Subcutaneous abdominal adipose tissue (tissue), 5 donors: ENCODE measurements around the gene KRTAP4-7.
"Not testable (repeated sequence)": the region's sequence is repeated elsewhere in the genome, so short reads cannot be mapped to it uniquely, and the experiment has no call there.

ENCODE experiments used
- H3K27ac ChIP-seq: one replicate; pipeline ENCODE4 v1.7.0; 2013; ENCODE audit warnings: low read depth, mild to moderate bottlenecking, inconsistent platforms, low read length, moderate library complexity
- H3K27me3 ChIP-seq, 5 donors: one replicate each; pipeline ENCODE4 v1.7.0; 2013; ENCODE audit warnings: low read length in 5 of 5, inconsistent platforms in 1 of 5; ENCODE audit not compliant: control insufficient read depth in 5 of 5, insufficient read depth in 4 of 5
- H3K36me3 ChIP-seq, 5 donors: one replicate each; pipeline ENCODE4 v1.7.0; 2013; ENCODE audit warnings: low read length in 5 of 5; ENCODE audit not compliant: control insufficient read depth in 5 of 5, insufficient read depth in 5 of 5
- H3K4me1 ChIP-seq, 5 donors: one replicate each; pipeline ENCODE4 v1.7.0; 2013; ENCODE audit warnings: low read length in 5 of 5, mild to moderate bottlenecking in 3 of 5, moderate library complexity in 1 of 5; ENCODE audit not compliant: control insufficient read depth in 5 of 5, insufficient read depth in 5 of 5
- H3K4me3 ChIP-seq, 5 donors: one replicate each; pipeline ENCODE4 v1.7.0; 2013; ENCODE audit warnings: low read length in 5 of 5, low read depth in 1 of 5
- H3K9ac ChIP-seq, 5 donors: one replicate each; pipeline ENCODE4 v1.7.0; 2013; ENCODE audit warnings: low read length in 5 of 5, mild to moderate bottlenecking in 4 of 5, moderate library complexity in 3 of 5
- H3K9me3 ChIP-seq, 5 donors: one replicate each; pipeline ENCODE4 v1.7.0; 2013; ENCODE audit warnings: low read length in 5 of 5; ENCODE audit not compliant: control insufficient read depth in 5 of 5
- donor health status: healthy.
- donor health status: healthy.
- donor health status: healthy.
- donor health status: healthy.
- donor health status: healthy.

Gene KRTAP4-7

GRCh38 chr17:41054025-41054424 lies 29.9 kb upstream of the KRTAP4-7 start:
- Histone ChIP-seq H3K4me1 (no peaks in the 10 kb centered on the region), H3K9me3 (peaks cover 0 to 4% (median 3%) of the 10 kb centered on the region in 5 donors), H3K4me3 (no peak overlapping the region), H3K27ac (no peak overlapping the region), H3K36me3 (no peaks in the 10 kb centered on the region), H3K27me3 (peaks cover 0 to 4% (median 2%) of the 10 kb centered on the region in 5 donors), H3K9ac (no peak overlapping the region)

DNA sequence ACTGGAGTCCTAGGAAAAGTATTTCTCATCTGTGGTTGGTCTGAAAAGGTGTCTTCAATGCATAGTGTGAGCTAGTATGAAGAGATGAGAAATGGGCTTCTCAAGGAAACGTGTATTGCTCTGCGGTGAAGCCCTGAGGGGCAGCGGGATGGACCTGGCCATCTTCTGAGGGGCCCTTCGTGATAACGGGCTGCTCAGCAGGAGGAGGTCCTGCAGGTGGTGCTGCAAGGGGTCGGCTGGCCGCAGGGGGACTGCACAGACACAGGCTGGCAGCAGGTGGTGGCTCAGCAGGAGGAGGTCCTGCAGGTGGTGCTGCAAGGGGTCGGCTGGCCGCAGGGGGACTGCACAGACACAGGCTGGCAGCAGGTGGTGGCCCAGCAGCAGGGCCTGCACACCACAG lies 29.4 kb upstream of the KRTAP4-7 start:
- not testable (repeated sequence) for H3K27ac ChIP-seq, H3K9me3 ChIP-seq, H3K36me3 ChIP-seq, H3K4me1 ChIP-seq, H3K27me3 ChIP-seq, H3K9ac ChIP-seq, H3K4me3 ChIP-seq

GRCh38 chr17:41055130-41055529 lies 28.8 kb upstream of the KRTAP4-7 start, which contains the start of gene KRTAP2-2:
Gene KRTAP2-2 (minus strand): TSS chr17:41055230. CDS start chr17:41055211, 19 bp downstream.
- not testable (repeated sequence) for H3K4me3 ChIP-seq, H3K27ac ChIP-seq, H3K36me3 ChIP-seq, H3K9me3 ChIP-seq, H3K27me3 ChIP-seq, H3K9ac ChIP-seq, H3K4me1 ChIP-seq

- peaks cover 0 to 7% (median 4%) of the 10 kb centered on the region in 5 donors for H3K27me3 ChIP-seq
- H3K9me3 ChIP-seq = peaks cover 0 to 4% (median 3%) of the 10 kb centered on the region in 5 donors
- no peak overlapping the region for H3K27ac ChIP-seq
- no peak overlapping the region for H3K4me3 ChIP-seq
- H3K9ac ChIP-seq = no peak overlapping the region
- no peaks in the 10 kb centered on the region for H3K36me3 ChIP-seq
- no peaks in the 10 kb centered on the region for H3K4me1 ChIP-seq
These were observed 26.4 kb upstream of the KRTAP4-7 start for GRCh38 chr17:41057547-41057946.

GRCh38 chr17:41058741-41059140 lies 25.2 kb upstream of the KRTAP4-7 start:
- H3K9ac ChIP-seq = no peak overlapping the region
- H3K27ac ChIP-seq = no peak overlapping the region
- H3K4me1 ChIP-seq = no peaks in the 10 kb centered on the region
- no peak overlapping the region for H3K4me3 ChIP-seq
- peaks cover 0 to 4% (median 3%) of the 10 kb centered on the region in 5 donors for H3K9me3 ChIP-seq
- no peaks in the 10 kb centered on the region for H3K36me3 ChIP-seq
- H3K27me3 ChIP-seq = peaks cover 0 to 7% (median 4%) of the 10 kb centered on the region in 5 donors

DNA sequence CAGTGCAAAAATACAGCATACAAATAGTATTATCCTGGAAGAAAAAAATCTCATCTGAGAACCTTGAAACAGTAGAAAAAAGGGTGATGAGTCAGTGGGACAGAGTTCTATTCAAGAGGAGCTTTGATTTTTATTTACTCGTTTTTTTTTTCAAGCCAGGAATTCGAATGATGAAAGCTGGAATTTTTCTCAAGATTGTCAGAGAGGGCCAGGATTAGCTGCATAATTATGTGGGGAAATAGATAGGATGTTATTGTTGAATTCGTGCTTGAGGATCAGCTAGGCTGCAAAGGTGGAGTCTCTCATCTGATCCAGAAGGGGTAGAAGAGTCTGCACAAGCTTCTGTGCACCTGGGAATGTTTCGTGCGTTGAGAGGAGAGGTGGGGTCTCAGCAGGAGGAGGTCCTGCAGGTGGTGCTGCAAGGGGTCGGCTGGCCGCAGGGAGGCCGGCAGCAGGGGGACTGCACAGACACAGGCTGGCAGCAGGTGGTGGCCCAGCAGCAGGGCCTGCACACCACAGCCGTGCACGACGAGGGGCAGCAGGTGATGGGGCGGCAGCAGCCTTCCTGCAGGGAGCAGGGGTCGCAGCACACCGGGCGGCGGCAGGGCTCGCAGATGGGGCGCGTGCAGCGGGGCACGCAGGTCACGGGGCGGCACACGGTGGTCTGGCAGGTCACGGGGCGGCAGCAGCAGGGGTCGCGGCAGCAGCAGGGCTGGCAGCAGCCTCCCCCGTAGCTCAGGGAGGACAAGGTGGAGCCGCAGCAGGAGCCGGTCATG lies 24.5 kb upstream of the KRTAP4-7 start:
- not testable (repeated sequence) for H3K36me3 ChIP-seq, H3K9ac ChIP-seq, H3K9me3 ChIP-seq, H3K27ac ChIP-seq, H3K4me1 ChIP-seq, H3K4me3 ChIP-seq, H3K27me3 ChIP-seq

DNA sequence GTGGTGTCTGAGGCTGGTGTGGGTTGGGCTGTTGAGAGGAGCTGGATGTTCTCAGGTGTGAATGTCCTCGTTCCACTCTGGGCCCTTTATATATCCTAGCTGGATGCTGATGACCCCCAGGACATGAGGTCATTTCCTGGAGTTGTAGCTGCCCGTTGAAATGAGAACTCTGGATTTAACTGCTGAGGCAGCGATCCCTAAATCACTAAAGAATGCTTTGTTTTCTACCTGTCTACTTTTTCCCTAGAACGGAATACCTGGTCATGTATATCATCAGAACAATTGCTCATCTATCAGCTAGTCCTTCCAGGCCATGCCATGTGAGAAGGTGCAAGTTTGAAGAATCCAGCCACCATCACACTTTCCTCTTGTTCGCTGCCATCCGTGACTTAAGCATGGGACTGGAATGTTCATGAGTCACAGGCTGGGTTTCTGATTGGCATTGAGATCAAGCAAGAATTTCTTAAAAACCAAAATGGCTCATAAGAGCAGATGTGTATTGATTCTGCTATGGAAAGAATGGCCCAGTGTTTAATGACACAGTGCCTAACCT lies 23.8 kb upstream of the KRTAP4-7 start, which contains the start of gene KRTAP2-3:
Gene KRTAP2-3, minus strand, starts transcription at position 63 of the 553 bp plus-strand sequence. CDS start 64 bp downstream, outside the sequence.
- Histone ChIP-seq H3K9me3 (peaks cover 0 to 4% (median 3%) of the 10 kb centered on the region in 5 donors), H3K9ac (no peak within 1 kb of the TSS), H3K36me3 (no peaks in the 10 kb centered on the region), H3K4me1 (no peaks in the 10 kb centered on the region), H3K27ac (no peak within 1 kb of the TSS), H3K27me3 (peaks cover 0 to 5% (median 4%) of the 10 kb centered on the region in 5 donors), H3K4me3 (no peak within 1 kb of the TSS)

DNA sequence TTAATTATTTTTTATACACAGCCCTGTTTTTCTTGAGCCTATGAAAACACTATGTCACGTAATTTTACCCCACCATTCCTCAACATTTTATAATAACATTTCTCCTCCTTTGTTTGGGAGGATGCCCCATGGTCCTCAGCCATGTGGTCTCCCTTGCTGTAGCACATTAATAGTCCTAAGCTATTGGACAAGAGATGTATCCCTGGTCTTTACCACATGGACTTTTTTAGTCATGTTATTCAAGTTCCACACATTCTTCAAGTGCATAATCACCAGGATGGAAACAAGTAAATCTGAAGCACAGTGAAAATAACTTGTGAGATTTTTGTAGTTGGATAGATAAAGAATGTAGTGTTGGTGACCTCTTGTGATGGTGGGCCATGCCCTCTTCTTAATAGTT lies 22.0 kb upstream of the KRTAP4-7 start:
- no peaks in the 10 kb centered on the region for H3K36me3 ChIP-seq
- H3K27me3 ChIP-seq = peaks cover 0 to 5% (median 0%) of the 10 kb centered on the region in 5 donors
- no peak overlapping the region for H3K27ac ChIP-seq

GRCh38 chr17:41063449-41063848 lies 20.5 kb upstream of the KRTAP4-7 start:
- H3K27ac ChIP-seq = no peak overlapping the region
- no peaks in the 10 kb centered on the region for H3K4me1 ChIP-seq
- H3K4me3 ChIP-seq = no peak overlapping the region
- no peaks in the 10 kb centered on the region for H3K36me3 ChIP-seq
- H3K27me3 ChIP-seq = peaks cover 0 to 5% (median 0%) of the 10 kb centered on the region in 5 donors
- no peaks in the 10 kb centered on the region for H3K9me3 ChIP-seq
- H3K9ac ChIP-seq = no peak overlapping the region

More for the DNA sequence above, 22.0 kb upstream of the KRTAP4-7 start:
- peaks cover 0 to 4% (median 3%) of the 10 kb centered on the region in 5 donors for H3K9me3 ChIP-seq
- no peaks in the 10 kb centered on the region for H3K4me1 ChIP-seq
- H3K9ac ChIP-seq = no peak overlapping the region
- no peak overlapping the region for H3K4me3 ChIP-seq

- no peak overlapping the region for H3K9ac ChIP-seq
- no peak overlapping the region for H3K27ac ChIP-seq
- peaks cover 0 to 5% (median 0%) of the 10 kb centered on the region in 5 donors for H3K27me3 ChIP-seq
- H3K36me3 ChIP-seq = no peaks in the 10 kb centered on the region
- no peaks in the 10 kb centered on the region for H3K9me3 ChIP-seq
- no peak overlapping the region for H3K4me3 ChIP-seq
- H3K4me1 ChIP-seq = no peaks in the 10 kb centered on the region
These were observed 19.6 kb upstream of the KRTAP4-7 start for GRCh38 chr17:41064301-41064700.
